ENCODE results near the gene INSIG1.

The INSIG1 gene

DNA sequence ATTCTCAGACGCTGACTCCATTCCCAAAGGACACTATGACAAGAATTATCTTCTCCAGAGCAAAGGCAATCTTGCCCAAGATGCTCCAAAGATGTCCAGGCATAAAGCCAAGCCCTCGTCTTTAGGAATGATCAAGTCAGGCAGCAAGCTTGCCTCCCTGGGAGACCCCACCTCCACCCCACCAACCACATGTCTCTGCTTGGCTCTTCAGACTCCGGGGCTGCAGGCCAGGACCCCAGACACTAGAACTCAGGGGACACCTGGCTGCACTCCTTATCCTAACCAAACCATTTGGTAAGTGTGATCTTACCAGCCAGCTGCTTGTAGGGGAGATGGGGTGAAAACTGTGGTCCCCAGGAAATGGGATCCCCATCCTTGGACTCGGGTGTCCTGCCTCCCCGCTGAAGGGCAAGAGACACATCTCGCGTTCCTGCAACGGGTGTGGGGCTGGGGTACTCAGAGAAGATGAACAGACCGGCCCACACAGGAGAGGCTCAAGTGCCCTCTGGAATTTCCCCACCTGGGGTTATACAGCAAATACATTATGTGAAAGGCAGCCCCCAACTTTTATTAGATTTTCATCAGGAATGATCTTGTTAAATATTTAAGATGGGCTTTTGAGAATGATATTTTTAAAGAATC is 55.7 kb downstream of the INSIG1 start:
- DNase-seq: no peak

DNA sequence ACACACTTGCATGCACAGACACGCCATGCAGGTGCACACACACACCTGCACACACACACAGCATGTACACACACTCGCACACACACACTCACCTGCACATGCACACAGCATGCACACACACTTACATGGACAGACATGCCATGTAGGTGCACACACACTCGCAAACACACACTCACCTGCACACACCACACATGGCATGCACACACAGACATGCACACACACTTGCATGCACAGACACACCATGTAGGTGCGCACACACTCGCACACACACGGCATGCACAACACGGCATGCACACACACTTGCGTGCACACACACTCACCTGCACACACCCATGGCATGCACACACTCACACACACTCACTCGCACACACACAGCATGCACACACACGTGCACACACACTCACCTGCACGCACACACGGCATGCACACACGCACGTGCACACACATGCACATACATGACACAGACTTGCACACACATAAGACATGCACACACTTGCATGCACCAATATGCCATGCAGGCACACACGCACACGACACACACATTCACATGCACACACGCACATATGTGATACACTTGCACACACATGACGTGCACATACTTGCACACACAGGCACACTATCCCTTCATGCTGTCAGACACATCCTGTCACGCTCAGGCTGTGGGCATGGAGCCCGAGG is 56.8 kb downstream of the INSIG1 start:
- no peak for DNase-seq

DNA sequence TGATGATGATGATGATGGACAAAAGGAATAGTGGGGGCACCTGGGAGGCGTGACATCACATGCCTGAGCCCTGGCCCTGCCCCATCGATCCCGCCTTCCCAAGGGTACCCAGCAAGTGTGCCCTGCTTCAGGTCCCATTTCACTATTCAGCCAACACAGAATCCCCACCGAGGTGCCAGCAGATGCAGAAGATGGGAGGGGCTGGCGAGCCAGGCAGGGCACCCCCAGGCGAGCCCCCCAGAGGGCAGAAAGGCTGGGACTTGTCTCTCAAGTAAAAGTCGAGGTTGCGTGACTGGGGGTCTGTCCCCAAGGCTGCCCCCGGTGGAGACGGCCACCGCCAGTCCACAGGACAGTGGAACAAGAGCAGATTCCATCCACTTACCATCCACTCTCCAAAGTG is 57.5 kb downstream of the INSIG1 start:
- no peak for DNase-seq

DNA sequence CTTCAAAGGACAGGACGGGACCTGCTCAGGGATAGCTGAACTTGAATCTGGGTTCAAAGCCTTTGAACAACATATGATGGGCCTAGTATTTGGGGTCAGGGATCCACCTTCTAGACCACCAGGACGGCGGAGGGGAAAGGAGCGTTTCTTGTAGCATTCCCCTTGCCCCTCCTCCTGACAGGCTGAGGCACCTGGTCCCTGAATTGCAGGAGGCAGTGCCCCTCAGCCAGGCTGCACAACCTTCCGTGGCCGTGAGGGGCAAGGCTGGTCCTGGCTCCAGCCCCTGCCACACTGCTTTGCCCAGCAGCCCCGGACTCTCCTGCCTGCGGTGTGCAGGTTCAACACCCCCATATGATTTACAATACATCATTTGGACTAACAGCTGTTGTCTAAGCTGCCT is 58.1 kb downstream of the INSIG1 start:
- DNase-seq: no peak

DNA sequence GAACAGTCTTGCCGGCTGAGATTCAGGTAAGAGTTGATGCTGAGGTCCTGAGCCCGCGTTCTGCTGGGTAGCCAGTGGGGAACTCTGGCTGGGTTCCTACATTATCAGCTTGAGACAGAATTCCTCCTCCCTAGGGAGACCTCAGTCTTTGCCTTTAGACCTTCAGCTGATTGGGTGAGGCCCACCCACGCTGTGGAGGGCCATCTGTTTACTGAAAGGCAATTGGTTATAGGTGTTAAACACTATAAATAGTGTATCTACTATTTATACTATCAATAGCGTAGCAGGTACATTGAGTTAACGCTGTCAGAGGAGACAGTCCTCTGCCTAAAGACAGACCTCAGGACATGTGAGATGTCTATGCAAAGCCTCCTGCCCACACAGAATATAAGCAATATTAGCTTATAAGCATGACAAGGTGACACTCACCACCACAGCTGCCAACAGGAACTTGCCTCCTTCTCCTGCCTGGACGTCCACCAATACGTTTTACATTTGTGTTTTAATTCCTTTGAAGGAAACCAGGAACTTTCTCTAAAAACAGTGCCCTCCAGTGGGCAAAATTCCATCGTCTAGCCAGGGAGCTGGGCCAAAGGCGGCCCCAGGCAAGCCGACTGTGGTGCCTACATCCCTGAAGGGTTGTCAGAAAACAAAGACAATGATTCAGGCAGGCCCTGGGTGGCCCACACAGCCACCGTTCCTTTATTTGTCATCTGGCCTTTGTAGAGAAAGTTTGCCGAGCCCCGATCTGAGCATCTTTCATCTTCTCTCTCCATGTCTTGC is 58.8 kb downstream of the INSIG1 start:
- no peak for DNase-seq

DNA sequence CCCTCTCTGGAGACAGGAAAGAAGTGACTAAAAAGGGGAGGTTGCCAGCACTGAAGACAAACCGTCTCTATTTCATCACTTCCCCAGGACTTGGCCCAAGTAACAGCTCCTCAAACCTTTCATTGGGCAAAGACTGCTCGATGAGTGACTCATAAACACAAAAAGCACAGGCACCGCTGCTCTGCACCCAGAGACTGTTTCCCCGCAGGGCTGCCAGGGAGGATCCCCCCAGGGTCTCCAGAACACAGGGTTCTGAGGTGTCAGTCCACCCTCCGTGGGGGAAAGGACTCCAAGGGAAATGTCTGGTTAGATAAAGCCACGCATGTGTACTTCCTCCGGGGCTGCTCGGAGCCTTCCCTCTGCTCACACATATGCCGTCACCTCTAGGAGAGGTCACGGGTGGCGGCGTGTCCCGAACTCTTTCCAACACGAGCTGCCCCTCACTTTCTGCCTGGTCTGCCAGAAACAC is 59.9 kb downstream of the INSIG1 start:
- DNase-seq: no peak

DNA sequence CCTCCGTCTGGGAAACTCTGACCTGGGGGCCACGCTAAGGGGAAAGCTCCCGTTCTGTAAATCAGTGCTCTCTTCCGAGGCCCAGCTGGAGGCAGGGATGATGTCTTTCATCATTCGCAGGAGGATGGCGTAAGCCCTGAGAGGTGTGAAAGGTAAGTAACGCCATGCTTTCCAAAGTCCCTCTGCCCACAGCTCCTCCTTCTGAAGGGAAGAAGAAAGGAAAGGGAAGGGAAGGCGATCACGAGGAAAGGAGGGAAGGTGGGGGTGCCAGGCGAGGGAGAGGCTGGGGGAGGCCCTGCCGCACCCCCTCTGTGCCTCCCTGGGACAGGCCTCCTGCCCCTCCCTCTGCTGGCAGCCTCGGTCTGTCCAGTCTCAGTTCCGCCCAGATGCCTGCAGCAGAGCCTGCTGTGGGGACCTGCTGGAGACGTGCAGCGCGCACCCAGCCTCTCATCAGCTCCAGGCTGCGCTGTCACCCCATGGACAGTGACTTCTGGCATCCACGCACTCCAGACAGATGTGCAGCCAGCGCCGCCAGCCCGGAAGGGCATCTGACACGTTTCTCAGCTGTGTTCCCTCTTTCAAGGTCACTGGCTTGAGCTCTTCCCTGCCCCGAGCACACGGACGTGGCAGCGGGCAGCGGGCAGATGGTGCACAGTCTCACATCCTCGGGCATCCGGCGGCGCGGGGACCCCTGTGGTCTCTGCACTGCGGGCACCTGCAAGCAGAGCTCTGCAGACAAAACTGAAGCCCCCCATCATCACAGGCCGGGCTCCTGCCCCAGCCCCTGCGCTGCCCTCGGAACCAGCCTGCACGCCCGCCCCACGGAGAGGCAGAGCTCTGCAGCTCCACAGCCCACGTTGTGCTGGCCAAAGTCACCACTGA is 60.6 kb downstream of the INSIG1 start:
- DNase-seq: no peak

DNA sequence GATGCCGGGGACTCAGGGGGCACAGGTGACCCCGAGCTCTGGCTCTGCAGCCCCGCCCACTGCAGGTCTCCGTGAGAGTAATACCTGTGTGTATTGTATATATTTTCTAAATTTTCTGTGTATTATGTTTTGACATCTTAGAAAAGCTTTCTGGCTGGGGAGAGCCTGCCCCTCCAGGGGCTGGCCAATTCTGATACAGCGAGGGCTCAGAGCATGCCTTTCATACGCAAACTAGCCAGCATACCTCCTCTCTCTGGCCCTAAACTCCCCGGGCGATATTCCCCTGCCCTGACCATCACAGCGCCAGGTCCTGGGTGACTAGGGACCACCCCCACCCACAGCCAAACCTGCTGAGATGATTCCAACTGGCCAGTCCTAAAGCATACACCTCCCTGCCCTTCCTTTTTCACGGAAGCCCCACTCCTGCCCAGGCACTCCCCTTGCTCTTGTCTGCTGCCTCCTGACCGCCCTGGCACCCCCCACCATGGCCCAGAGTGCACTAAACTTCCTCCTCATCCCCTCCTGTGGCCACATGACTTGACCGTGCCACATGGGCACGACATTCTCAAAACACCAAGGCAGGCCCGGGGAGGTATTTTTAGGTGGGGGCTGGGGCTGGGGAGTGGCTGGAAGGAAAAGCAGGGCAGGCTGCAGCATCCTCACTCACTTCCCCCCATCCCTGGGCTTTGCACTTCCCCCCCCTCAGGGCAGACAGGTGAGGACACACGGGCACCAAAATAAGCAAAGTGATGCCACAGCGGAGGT is 61.5 kb downstream of the INSIG1 start:
- no peak for DNase-seq

Measured in T1000 (cell line).